ENCODE results near the gene SLBP.

The SLBP gene

DNA sequence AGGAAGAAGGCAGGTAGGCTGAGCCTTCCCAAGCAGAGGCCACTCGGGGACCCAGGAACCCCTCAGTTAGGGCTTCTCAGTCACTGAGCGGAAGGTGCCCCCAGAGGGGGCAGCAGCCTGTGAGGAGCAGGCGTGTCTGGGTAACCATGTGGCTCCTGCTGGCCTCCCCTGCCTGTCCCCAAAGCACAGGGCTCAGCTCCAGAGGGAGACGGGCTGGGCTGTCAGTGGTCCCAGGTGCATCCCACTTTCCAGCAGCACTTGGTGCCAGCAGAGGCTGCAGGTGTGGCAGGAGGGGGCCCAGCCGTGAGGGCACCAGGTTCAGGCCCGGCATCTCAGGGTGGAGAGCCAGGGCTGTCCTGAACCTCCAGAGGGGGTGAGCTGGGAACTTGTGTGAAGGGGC, 31.9 kb upstream of the SLBP start:
- DNase-seq (ENCODE audit: extremely low read depth, insufficient read length): no peak
- Histone ChIP-seq H3K4me3 (replicated peaks; ENCODE audit: low read depth, low read length) (no peak overlapping the region), H3K27me3 (replicated peaks; ENCODE audit: control insufficient read depth, insufficient read depth, low read length) (no peaks in the 10 kb centered on the region), H3K36me3 (ENCODE audit: control insufficient read depth, insufficient read depth, low read length) (peaks cover 31% of the 10 kb centered on the region)
- TF ChIP-seq CTCF (IDR thresholded peaks at IDR 0.05; ENCODE audit: insufficient read depth, low read length, poor library complexity, severe bottlenecking): no peak

DNA sequence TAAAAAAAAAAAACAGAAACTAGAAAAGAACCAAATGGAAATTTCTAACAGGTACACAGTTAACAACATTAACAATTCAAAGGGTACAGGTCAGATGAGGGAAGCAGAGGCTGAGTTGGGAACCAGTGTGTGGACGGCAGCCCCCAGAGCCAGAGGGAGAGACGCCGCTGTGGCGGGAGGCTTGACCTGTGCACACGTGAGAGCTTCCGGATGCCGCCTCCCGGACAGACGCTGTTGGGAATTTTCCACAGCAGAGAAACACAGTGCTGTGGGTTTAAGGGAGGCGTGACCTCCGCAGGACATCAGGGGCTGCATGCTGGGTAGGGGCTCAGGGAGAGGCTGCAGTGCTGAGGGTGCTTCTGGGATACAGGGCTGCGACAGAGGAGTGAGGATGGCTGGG, 31.4 kb upstream of the SLBP start:
- no peak for TF ChIP-seq CTCF (IDR thresholded peaks at IDR 0.05; ENCODE audit: insufficient read depth, low read length, poor library complexity, severe bottlenecking)
- DNase-seq (ENCODE audit: extremely low read depth, insufficient read length): no peak
- H3K36me3 ChIP-seq (ENCODE audit: control insufficient read depth, insufficient read depth, low read length): peaks cover 31% of the 10 kb centered on the region

GRCh38 chr4:1741208-1741607, 29.1 kb upstream of the SLBP start:
- DNase-seq (ENCODE audit: extremely low read depth, insufficient read length): no peak

More for the DNA sequence above, 31.4 kb upstream of the SLBP start:
- H3K27me3 ChIP-seq (replicated peaks; ENCODE audit: control insufficient read depth, insufficient read depth, low read length): no peaks in the 10 kb centered on the region
- no peak overlapping the region for H3K4me3 ChIP-seq (replicated peaks; ENCODE audit: low read depth, low read length)

GRCh38 chr4:1740021-1740545, 28.0 kb upstream of the SLBP start:
- Histone ChIP-seq H3K27me3 (replicated peaks; ENCODE audit: control insufficient read depth, insufficient read depth, low read length) (no peaks in the 10 kb centered on the region), H3K36me3 (ENCODE audit: control insufficient read depth, insufficient read depth, low read length) (peaks cover 58% of the 10 kb centered on the region), H3K4me3 (replicated peaks; ENCODE audit: low read depth, low read length) (no peak overlapping the region)
- DNase-seq (ENCODE audit: extremely low read depth, insufficient read length): no peak
- TF ChIP-seq CTCF (IDR thresholded peaks at IDR 0.05; ENCODE audit: insufficient read depth, low read length, poor library complexity, severe bottlenecking): no peak

More at GRCh38 chr4:1741208-1741607, 29.1 kb upstream of the SLBP start:
- no peak for TF ChIP-seq CTCF (IDR thresholded peaks at IDR 0.05; ENCODE audit: insufficient read depth, low read length, poor library complexity, severe bottlenecking)
- Histone ChIP-seq H3K4me3 (replicated peaks; ENCODE audit: low read depth, low read length) (no peak overlapping the region), H3K27me3 (replicated peaks; ENCODE audit: control insufficient read depth, insufficient read depth, low read length) (no peaks in the 10 kb centered on the region), H3K36me3 (ENCODE audit: control insufficient read depth, insufficient read depth, low read length) (peaks cover 52% of the 10 kb centered on the region)

GRCh38 chr4:1739358-1739757, 27.2 kb upstream of the SLBP start:
- Histone ChIP-seq H3K36me3 (ENCODE audit: control insufficient read depth, insufficient read depth, low read length) (peaks cover 62% of the 10 kb centered on the region), H3K4me3 (replicated peaks; ENCODE audit: low read depth, low read length) (no peak overlapping the region), H3K27me3 (replicated peaks; ENCODE audit: control insufficient read depth, insufficient read depth, low read length) (no peaks in the 10 kb centered on the region)
- no peak for DNase-seq (ENCODE audit: extremely low read depth, insufficient read length)
- no peak for TF ChIP-seq CTCF (IDR thresholded peaks at IDR 0.05; ENCODE audit: insufficient read depth, low read length, poor library complexity, severe bottlenecking)

DNA sequence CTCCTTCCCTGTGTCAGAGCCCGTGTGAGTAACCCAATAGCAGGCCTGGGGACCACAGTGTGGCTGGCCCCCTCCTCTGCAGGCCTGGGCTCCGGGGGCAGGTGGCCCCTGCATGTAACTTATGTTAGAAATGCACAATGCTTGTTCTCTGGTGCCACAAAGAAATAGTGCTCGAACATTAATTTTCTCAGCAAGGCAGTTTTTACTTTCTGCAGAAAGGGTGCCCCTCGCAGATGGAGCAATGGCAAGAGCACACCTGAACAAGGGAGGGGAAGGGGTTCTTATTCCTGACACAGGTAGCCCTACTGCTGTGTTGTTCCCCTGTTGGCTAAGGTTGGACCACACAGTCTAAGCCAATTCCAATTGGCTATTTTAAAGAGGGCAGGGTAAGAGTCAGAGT, 26.3 kb upstream of the SLBP start:
- Histone ChIP-seq H3K4me3 (replicated peaks; ENCODE audit: low read depth, low read length) (no peak overlapping the region), H3K36me3 (ENCODE audit: control insufficient read depth, insufficient read depth, low read length) (peaks cover 60% of the 10 kb centered on the region), H3K27me3 (replicated peaks; ENCODE audit: control insufficient read depth, insufficient read depth, low read length) (no peaks in the 10 kb centered on the region)
- DNase-seq (ENCODE audit: extremely low read depth, insufficient read length): no peak
- TF ChIP-seq CTCF (IDR thresholded peaks at IDR 0.05; ENCODE audit: insufficient read depth, low read length, poor library complexity, severe bottlenecking): no peak
